Measurements from ENCODE around the gene RPL18A.

- TF ChIP-seq, protein P1, sequence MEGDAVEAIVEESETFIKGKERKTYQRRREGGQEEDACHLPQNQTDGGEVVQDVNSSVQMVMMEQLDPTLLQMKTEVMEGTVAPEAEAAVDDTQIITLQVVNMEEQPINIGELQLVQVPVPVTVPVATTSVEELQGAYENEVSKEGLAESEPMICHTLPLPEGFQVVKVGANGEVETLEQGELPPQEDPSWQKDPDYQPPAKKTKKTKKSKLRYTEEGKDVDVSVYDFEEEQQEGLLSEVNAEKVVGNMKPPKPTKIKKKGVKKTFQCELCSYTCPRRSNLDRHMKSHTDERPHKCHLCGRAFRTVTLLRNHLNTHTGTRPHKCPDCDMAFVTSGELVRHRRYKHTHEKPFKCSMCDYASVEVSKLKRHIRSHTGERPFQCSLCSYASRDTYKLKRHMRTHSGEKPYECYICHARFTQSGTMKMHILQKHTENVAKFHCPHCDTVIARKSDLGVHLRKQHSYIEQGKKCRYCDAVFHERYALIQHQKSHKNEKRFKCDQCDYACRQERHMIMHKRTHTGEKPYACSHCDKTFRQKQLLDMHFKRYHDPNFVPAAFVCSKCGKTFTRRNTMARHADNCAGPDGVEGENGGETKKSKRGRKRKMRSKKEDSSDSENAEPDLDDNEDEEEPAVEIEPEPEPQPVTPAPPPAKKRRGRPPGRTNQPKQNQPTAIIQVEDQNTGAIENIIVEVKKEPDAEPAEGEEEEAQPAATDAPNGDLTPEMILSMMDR (conservative IDR thresholded peaks at IDR 0.05), result no peak
- TF ChIP-seq ZFX (IDR thresholded peaks at IDR 0.05), result no peak
These were observed 25.1 kb upstream of the RPL18A start for GRCh38 chr19:17834350-17835181.
